Measurements from ENCODE around the gene GPD1.

GPD1 gene

GRCh38 chr12:50107416-50108268 lies 3.8 kb downstream of the GPD1 start:
- TF ChIP-seq, protein P1, sequence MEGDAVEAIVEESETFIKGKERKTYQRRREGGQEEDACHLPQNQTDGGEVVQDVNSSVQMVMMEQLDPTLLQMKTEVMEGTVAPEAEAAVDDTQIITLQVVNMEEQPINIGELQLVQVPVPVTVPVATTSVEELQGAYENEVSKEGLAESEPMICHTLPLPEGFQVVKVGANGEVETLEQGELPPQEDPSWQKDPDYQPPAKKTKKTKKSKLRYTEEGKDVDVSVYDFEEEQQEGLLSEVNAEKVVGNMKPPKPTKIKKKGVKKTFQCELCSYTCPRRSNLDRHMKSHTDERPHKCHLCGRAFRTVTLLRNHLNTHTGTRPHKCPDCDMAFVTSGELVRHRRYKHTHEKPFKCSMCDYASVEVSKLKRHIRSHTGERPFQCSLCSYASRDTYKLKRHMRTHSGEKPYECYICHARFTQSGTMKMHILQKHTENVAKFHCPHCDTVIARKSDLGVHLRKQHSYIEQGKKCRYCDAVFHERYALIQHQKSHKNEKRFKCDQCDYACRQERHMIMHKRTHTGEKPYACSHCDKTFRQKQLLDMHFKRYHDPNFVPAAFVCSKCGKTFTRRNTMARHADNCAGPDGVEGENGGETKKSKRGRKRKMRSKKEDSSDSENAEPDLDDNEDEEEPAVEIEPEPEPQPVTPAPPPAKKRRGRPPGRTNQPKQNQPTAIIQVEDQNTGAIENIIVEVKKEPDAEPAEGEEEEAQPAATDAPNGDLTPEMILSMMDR (IDR thresholded peaks at IDR 0.05; ENCODE audit: low read depth, low read length) = no peak

DNA sequence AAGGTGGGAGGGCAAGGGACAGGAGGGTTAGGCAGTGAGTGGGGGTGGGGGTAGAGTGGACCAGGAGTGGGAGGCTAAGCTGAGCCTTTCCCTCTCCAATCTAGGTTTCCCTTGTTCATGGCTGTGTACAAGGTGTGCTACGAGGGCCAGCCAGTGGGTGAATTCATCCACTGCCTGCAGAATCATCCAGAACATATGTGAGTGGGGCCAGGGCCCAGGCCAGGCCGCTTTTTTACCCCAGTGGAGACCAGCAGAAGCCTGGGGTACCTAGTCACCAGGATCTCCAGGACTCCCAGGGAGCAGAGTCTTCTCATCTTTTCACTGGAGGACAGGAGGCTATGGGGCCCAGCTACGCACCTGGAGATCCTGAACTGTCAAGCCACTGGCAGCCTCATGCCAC lies 5.5 kb downstream of the GPD1 start:
- no peak for DNase-seq (ENCODE audit: extremely low read depth, low read depth)
- TF ChIP-seq, protein P1 (IDR thresholded peaks at IDR 0.05; ENCODE audit: low read depth, low read length) = no peak

More at GRCh38 chr12:50107416-50108268, 3.8 kb downstream of the GPD1 start:
- no peak for DNase-seq (ENCODE audit: extremely low read depth, low read depth)

GRCh38 chr12:50110127-50110761 lies 6.4 kb downstream of the GPD1 start:
- TF ChIP-seq, protein P1 (IDR thresholded peaks at IDR 0.05; ENCODE audit: low read depth, low read length) = no peak
- DNase-seq (ENCODE audit: extremely low read depth, low read depth) = no peak

GRCh38 chr12:50110762-50111351 lies 7.0 kb downstream of the GPD1 start:
- no peak for DNase-seq (ENCODE audit: extremely low read depth, low read depth)
- TF ChIP-seq, protein P1 (IDR thresholded peaks at IDR 0.05; ENCODE audit: low read depth, low read length) = no peak

DNA sequence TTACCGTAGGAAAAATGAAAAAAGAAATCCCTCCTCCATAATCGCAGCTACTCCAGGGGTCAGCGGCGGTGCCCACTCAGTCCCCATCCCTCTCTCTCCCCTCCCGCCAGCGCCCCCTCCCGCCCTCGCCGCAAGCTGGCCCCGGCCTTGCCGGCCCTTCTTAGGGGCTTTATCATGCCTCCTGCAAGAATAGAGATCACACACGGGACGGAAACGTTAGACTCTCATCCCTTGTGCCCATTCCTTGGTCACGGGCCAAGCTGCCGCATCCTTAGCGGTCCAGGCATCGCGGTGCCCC lies 7.5 kb downstream of the GPD1 start:
- DNase-seq (ENCODE audit: extremely low read depth, low read depth) = no peak
- TF ChIP-seq, protein P1 (IDR thresholded peaks at IDR 0.05; ENCODE audit: low read depth, low read length) = no peak

- DNase-seq (ENCODE audit: extremely low read depth, low read depth) = peak; percentile 99
- TF ChIP-seq, protein P1 (IDR thresholded peaks at IDR 0.05; ENCODE audit: low read depth, low read length) = peak; percentile 95
Observed at GRCh38 chr12:50111693-50112455, 8.1 kb downstream of the GPD1 start, which contains the start of gene COX14. COX14 (plus strand) TSS chr12:50112236; CDS start chr12:50120044, 7,808 bp downstream.

Measured in AG09319 (cell line).